GM19193 (cell line): ENCODE results near the gene ATAD1.
A peak's percentile ranks its signal among the peaks of the same experiment; 100 is the strongest.

Source experiments
- POLR2A ChIP-seq: IDR thresholded peaks from 4 replicates; pipeline ENCODE4 v1.6.1; 2011; ENCODE audit not compliant: insufficient read depth, insufficient read length; ENCODE audit errors: extremely low read depth

The ATAD1 gene, protein sequence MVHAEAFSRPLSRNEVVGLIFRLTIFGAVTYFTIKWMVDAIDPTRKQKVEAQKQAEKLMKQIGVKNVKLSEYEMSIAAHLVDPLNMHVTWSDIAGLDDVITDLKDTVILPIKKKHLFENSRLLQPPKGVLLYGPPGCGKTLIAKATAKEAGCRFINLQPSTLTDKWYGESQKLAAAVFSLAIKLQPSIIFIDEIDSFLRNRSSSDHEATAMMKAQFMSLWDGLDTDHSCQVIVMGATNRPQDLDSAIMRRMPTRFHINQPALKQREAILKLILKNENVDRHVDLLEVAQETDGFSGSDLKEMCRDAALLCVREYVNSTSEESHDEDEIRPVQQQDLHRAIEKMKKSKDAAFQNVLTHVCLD

DNA sequence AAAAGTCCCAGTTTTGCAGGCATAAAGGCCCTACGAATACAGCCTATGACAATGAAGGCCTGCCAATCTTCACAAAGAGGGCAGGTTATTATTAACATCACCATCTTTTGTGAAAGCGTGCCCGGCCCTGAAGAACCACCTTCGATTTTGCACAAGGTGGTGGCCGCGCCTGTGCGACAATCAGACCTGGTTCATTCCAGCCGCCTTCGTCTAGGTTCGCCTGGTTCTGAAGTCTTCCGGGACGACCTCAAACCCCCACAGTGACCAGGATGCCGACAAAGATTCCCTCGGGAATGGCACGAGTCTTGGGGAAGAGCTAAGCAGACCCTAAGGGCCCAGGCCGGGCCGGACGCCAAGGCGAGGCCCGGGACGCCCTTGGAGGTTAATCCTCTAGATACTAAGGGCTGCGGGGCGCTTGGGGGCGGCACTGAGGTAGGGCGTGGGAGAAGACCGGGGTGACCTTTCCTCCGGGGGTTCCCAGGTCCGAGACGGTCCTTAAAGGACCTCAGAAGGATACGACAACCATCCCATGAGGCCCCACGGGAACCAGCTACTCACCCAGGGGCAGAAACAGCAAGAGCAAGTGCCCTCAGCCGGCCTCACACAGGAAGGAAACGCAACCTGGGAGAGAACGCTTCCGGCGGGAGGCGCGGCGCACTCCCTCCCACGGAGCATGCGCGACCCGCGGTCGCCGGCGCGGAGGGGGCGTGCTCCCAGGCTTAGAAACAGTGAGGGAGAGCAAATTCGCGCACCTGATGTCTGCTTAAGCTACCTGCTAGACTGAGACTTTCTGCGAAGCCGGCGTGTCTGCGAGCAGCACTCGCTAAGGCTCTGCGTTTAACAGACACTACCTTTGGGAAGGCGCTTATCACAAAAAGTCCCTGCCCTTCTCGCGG is at the start of gene ATAD1:
Gene ATAD1 (minus strand): TSS at position 618 of the 896 bp plus-strand sequence. CDS start 3,627 bp downstream, outside the sequence.
- TF ChIP-seq POLR2A: peak; percentile 85

DNA sequence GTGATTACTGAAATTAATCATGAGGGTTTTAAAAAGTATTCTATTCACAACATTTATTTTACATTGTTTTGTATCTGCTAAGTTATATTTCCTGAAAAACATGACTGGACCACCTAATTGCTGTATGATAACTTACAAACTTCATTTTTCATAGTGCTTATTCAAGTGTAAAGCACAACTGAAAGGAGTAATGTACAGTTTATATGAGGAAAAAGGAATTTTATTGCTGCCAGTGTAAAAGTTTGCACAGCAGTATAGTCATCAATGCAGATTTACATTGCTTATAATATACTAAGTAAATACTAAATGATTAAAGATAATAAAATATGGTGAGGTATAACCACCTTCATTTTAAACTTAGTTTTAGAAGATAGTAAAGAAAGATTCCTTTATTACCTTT is 49.4 kb upstream of the ATAD1 start:
- TF ChIP-seq POLR2A: no peak

DNA sequence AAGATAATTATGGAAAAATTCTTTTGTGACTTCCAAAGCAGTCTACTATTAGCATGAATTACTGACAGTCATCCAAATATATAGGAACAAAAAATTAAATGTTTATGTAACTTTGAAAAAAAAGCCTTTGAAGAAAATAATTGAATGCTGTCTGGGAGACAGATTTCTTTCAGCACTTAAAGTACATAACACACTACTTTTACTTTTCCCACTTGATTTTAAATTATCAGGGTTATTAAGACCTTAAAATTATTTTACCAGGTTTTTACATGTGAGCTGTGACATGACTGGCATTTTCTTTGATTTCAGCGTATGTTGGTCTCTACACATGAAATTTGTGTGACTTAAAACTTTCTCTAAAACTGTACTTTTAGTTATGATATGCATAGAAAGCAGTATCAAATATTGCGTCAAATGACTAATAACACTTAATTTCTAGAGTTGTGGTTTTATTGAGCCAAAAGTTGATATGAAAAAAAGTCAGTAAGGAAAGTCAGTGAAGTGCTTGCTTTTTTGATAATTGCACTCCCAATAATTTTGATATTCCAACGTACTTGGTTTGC is 48.5 kb upstream of the ATAD1 start:
- TF ChIP-seq POLR2A: no peak

DNA sequence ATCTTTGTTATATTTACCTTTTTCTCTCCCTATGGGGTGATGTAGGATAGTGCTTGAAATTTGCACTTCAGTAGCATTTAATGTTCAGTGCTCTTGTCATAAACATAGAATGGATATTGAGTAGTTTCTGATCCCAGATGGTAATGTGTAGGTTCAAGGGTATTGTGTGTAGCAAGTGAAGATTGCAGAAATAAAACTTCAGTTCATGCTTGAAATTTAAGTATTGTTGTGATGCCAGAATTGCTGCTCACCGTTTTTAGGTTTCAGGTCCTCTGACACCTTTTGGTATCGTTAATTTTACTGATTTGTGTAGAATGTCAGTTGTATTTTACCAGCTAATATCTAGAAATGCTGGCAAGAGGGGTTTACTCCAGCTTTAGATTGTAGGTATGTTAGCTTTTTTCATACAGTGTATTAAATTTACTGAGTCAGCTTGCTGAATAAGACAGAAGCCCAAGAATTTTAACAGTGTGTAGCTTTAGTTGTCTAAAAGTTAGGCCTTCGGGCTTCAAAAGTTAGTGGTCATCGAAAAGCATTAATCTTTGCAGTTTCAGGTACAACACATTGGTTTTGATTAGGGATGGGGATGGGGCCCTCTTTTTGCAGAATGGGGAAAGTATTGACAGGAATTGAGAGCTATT is 47.3 kb upstream of the ATAD1 start:
- no peak for TF ChIP-seq POLR2A

DNA sequence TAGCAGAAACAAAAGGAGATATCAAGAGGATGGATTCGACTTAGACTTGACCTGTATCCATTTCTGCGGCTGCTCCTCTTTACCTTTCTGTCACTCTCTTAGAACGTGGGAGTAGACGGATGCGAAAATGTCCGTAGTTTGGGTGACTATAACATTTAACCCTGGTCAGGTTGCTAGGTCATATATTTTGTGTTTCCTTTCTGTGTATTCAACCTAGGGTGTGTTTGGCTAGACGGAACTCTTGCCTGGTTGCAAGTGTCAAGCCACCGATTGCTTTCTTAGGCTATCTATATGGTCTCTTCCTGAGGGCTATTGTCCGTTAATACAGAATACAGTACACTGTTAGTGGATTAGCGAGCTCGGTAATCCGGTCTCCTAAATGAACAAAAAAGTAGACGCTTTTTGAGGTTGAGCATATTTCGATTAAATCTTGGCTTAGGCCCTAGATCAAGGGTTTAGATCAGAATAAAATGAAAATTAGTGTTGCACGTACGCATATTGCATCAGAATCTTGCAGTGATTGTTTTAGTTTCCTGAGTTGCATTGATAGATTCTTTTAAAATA is 46.6 kb upstream of the ATAD1 start:
- TF ChIP-seq POLR2A: no peak

DNA sequence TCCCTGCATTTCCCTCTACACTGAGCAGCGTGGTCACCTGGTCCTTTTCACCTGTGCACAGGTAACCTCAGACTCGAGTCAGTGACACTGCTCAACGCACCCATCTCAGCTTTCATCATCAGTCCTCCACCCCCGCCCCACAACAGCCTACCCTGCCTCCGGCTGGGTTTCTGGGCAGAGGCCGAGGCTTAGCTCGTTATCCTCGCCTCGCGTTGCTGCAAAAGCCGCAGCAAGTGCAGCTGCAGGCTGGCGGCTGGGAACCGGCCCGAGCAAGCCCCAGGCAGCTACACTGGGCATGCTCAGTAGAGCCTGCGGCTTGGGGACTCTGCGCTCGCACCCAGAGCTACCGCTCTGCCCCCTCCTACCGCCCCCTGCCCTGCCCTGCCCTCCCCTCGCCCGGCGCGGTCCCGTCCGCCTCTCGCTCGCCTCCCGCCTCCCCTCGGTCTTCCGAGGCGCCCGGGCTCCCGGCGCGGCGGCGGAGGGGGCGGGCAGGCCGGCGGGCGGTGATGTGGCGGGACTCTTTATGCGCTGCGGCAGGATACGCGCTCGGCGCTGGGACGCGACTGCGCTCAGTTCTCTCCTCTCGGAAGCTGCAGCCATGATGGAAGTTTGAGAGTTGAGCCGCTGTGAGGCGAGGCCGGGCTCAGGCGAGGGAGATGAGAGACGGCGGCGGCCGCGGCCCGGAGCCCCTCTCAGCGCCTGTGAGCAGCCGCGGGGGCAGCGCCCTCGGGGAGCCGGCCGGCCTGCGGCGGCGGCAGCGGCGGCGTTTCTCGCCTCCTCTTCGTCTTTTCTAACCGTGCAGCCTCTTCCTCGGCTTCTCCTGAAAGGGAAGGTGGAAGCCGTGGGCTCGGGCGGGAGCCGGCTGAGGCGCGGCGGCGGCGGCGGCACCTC is 45.3 kb upstream of the ATAD1 start, which contains the start of the genes KLLN and PTEN:
Gene KLLN (minus strand): TSS at position 481 of the 891 bp plus-strand sequence. CDS start 1,046 bp downstream, outside the sequence.
Gene PTEN (plus strand): TSS at position 573 of the 891 bp plus-strand sequence. CDS start 845 bp downstream, outside the sequence.
- peak; percentile 86 for TF ChIP-seq POLR2A

DNA sequence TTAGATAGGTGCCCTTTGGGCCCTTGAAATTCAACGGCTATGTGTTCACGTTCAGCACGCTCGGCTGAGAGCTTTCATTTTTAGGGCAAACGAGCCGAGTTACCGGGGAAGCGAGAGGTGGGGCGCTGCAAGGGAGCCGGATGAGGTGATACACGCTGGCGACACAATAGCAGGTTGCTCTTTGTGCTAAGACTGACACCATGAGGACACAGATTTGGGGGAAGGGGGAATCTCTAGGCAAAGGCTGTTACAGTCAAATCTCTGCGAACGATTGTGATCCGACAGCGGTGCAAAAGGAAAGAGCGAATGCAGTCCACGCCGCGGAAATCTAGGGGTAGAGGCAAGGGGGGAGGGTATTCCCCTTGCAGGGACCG is 44.6 kb upstream of the ATAD1 start:
- no peak for TF ChIP-seq POLR2A

DNA sequence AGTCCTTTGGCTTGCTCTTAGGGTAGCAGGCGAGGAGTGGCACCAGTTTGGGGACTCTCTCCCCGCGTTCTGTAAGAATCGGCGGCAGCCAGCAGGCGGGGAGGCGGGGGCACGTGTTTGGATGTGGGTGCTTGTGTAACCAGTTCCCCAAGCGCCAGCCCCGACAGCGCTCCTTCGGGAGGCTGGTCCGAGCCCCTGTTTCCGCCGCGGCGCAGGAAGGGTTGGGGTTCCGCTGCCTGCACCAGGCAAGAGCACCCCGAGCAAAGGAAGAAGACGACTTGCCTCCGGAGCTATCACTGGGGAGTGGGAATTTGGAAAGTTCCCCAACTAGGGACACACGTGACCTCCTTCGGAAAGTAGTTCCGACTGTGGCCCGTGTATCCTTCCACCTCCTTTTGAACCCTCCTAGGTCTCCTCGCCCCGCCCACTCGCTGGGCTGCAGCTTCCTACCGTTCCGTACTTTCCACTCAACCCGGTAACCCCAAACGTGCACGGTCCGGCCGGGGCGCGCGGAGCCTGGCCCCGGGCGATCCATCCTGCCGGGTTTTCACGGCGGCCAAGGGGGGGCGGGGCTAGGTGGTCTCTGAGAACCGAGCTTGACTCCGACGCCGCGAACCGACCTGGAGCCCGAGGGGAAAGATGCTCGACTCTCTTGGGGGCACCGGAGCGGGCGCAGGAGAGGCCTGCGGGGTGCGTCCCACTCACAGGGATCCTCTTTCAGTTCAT is 44.1 kb upstream of the ATAD1 start:
- TF ChIP-seq POLR2A: peak; percentile 85

DNA sequence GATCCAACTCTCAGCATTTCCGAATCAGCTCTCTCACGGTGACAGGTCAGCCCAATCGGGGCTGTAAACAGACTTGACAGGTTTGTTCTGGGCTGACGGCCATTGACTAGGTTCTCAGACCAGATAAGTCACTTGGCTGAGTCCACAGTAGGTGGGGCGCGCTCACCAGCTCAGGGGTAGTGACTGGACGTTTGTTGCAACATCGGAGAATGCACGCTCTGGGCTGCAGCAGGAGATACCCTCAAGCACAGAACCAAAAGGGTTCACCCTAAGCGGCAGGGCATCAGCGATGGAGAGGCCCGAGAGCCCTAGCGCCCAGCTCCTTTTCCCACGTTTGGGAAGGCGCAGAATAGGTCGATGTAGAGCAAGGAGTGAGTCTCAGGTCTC is 43.5 kb upstream of the ATAD1 start:
- no peak for TF ChIP-seq POLR2A

DNA sequence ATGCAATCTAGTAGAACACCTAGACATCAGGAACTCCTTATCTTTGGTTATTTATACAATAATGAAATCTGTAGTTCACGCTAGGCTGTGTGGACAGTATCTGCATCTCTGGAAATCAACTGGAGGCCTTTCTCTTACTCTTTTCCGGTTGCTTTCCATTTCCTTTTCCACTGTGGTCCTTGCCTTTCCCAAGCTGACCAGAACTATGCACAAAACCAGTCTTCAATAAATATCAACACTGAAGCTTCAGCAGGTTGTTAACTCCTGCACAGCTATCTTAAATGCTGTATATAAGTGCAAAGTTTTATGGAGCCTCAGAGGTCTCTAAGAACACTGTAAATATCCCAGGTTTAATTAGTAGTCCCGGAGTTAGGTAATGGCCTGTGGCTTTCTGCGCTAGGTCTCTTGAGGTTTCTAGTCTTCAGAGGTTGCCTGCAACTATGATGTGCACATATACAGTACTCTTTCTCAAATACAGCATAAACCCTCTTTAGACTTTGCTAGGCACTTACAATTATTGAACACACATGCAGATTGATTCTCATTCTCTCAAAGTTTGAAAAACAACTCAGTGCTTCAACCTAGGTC is 42.9 kb upstream of the ATAD1 start:
- TF ChIP-seq POLR2A: no peak

DNA sequence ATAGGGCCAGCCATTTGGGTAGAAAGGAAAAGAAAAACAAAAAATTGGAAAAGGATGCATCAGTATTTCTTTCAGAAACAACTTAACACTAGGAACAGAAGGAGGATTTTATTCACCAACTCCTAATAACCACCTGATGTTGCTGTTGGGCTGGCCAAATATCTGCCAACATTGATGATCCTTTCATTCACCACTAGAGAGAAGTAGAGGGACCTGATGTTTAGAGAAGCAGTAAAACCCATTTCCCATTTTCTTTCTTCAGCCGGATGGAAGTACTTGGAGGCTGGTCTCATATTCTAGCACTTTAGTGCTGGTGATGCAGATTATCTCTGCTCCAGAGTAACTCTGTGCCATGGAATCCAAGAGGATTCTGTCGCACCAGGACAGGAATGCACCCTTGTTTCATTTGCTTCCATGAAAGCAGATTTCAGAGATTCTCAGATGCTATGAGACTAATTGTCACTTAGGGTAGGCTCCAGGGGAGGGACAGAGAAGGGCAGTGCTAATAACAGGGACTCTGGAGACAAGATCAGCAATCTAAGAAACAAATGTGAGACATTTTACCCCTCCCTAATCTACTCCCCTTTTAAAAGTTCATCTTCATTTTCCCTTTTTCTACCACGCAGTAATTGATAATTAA is 42.2 kb upstream of the ATAD1 start:
- TF ChIP-seq POLR2A: no peak

DNA sequence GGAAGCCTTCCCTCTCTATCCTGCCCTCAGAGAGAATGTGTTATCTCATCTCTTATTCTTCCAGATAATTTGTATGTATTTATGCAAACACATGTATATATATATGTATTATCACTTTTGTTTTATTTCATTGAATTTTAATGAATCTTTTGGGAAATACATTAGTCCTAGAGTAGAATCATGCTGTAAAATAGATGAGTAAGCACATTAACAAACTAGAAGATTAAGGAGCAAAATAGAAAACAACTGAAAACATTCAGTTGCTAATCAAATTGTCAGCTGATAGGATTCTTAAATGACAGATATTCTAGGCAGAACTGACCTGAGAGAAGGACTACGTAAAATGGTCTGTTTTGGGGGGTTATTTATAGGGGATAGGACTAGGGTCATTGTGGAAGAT is 34.1 kb upstream of the ATAD1 start:
- no peak for TF ChIP-seq POLR2A
